Measurements from ENCODE around the gene CXXC1. TPM values are rescaled to one million over a fixed set of nuclear protein-coding genes. Genes with fewer than 3 reads are reported as not detected.

CXXC1 gene
- total and polyA plus RNA-seq, 2 donors (not counting 1 experiment from before 2014, with no cell fraction given) = 19.4 to 32.9 TPM

- Histone ChIP-seq H3K4me2 (ENCODE audit: extremely low read depth, insufficient read depth, low read length) (peak overlapping the region; percentile 92), H3K4me1 (ENCODE audit: control insufficient read depth, extremely low read depth, insufficient read depth, low read length) (peaks cover 3% of the 10 kb centered on the region), H3K9ac (ENCODE audit: insufficient read depth, low read length) (peak overlapping the region; percentile 56), H2AFZ (ENCODE audit: low read length) (peak overlapping the region; percentile 72), H3K9me3 (ENCODE audit: control insufficient read depth, insufficient read depth, low read depth, low read length) (no peaks in the 10 kb centered on the region), H3K27me3 (ENCODE audit: control insufficient read depth, insufficient read depth, low read length) (peaks cover 5% of the 10 kb centered on the region), H3K27ac (ENCODE audit: insufficient read depth, low read length) (peak overlapping the region; percentile 80), H3K4me3 (replicated peaks in 1 of 4; ENCODE audit: control extremely low read depth in 1 of 4, insufficient read depth in 1 of 4, low read depth in 3 of 4, low read length in 4 of 4) (peak overlapping the region; percentile 70 to 93 (median 82)), H3K79me2 (ENCODE audit: control insufficient read depth, insufficient read depth, low read length) (peaks cover 13% of the 10 kb centered on the region), H3K36me3 (ENCODE audit: control insufficient read depth, insufficient read depth, low read length) (peaks cover 28% of the 10 kb centered on the region), H4K20me1 (ENCODE audit: control insufficient read depth, extremely low read depth, insufficient read depth, low read length) (no peaks in the 10 kb centered on the region)
- no peak for DNase-seq (ENCODE audit: low read depth in 2 of 2)
- TF ChIP-seq EZH2 (IDR thresholded peaks at IDR 0.05; ENCODE audit: low read length, missing control alignments) (no peak), CTCF (conservative IDR thresholded peaks at IDR 0.05 in 1 of 2, IDR thresholded peaks at IDR 0.05 in 1 of 2; ENCODE audit: low read depth in 1 of 2, low read length in 2 of 2) (no peak)
Observed at GRCh38 chr18:50287028-50287440, 458 bp downstream of the CXXC1 start.

GRCh38 chr18:50286391-50287027, 983 bp downstream of the CXXC1 start:
- peaks cover 13% of the 10 kb centered on the region for H3K79me2 ChIP-seq (ENCODE audit: control insufficient read depth, insufficient read depth, low read length)
- TF ChIP-seq CTCF (conservative IDR thresholded peaks at IDR 0.05 in 1 of 2, IDR thresholded peaks at IDR 0.05 in 1 of 2; ENCODE audit: low read depth in 1 of 2, low read length in 2 of 2) = no peak
- H4K20me1 ChIP-seq (ENCODE audit: control insufficient read depth, extremely low read depth, insufficient read depth, low read length) = no peaks in the 10 kb centered on the region
- H3K27me3 ChIP-seq (ENCODE audit: control insufficient read depth, insufficient read depth, low read length) = peaks cover 5% of the 10 kb centered on the region
- peak overlapping the region; percentile 70 to 93 (median 82) for H3K4me3 ChIP-seq (replicated peaks in 1 of 4; ENCODE audit: control extremely low read depth in 1 of 4, insufficient read depth in 1 of 4, low read depth in 3 of 4, low read length in 4 of 4)
- DNase-seq (ENCODE audit: low read depth in 2 of 2) = peak in 1 of 2 donors; percentile 43
- no peaks in the 10 kb centered on the region for H3K9me3 ChIP-seq (ENCODE audit: control insufficient read depth, insufficient read depth, low read depth, low read length)
- peak overlapping the region; percentile 56 for H3K9ac ChIP-seq (ENCODE audit: insufficient read depth, low read length)
- H3K4me2 ChIP-seq (ENCODE audit: extremely low read depth, insufficient read depth, low read length) = peak overlapping the region; percentile 92
- H3K36me3 ChIP-seq (ENCODE audit: control insufficient read depth, insufficient read depth, low read length) = peaks cover 29% of the 10 kb centered on the region
- peak overlapping the region; percentile 42 for H2AFZ ChIP-seq (ENCODE audit: low read length)
- peaks cover 3% of the 10 kb centered on the region for H3K4me1 ChIP-seq (ENCODE audit: control insufficient read depth, extremely low read depth, insufficient read depth, low read length)
- peak overlapping the region; percentile 80 for H3K27ac ChIP-seq (ENCODE audit: insufficient read depth, low read length)

- Histone ChIP-seq H3K9me3 (ENCODE audit: control insufficient read depth, insufficient read depth, low read depth, low read length) (no peaks in the 10 kb centered on the region), H3K36me3 (ENCODE audit: control insufficient read depth, insufficient read depth, low read length) (peaks cover 29% of the 10 kb centered on the region), H3K4me2 (ENCODE audit: extremely low read depth, insufficient read depth, low read length) (peak overlapping the region; percentile 92), H3K4me1 (ENCODE audit: control insufficient read depth, extremely low read depth, insufficient read depth, low read length) (peaks cover 3% of the 10 kb centered on the region), H3K79me2 (ENCODE audit: control insufficient read depth, insufficient read depth, low read length) (peaks cover 18% of the 10 kb centered on the region), H3K9ac (ENCODE audit: insufficient read depth, low read length) (no peak overlapping the region), H3K4me3 (replicated peaks in 1 of 4; ENCODE audit: control extremely low read depth in 1 of 4, insufficient read depth in 1 of 4, low read depth in 3 of 4, low read length in 4 of 4) (peak overlapping the region in 2 of 4 experiments; percentile 4 to 91), H3K27ac (ENCODE audit: insufficient read depth, low read length) (no peak overlapping the region), H4K20me1 (ENCODE audit: control insufficient read depth, extremely low read depth, insufficient read depth, low read length) (no peaks in the 10 kb centered on the region), H2AFZ (ENCODE audit: low read length) (no peak overlapping the region), H3K27me3 (ENCODE audit: control insufficient read depth, insufficient read depth, low read length) (peaks cover 2% of the 10 kb centered on the region)
- DNase-seq (ENCODE audit: low read depth in 2 of 2) = no peak
- TF ChIP-seq CTCF (conservative IDR thresholded peaks at IDR 0.05 in 1 of 2, IDR thresholded peaks at IDR 0.05 in 1 of 2; ENCODE audit: low read depth in 1 of 2, low read length in 2 of 2) (no peak), EZH2 (IDR thresholded peaks at IDR 0.05; ENCODE audit: low read length, missing control alignments) (no peak)
Observed at GRCh38 chr18:50285631-50286321, 1.7 kb downstream of the CXXC1 start.

All from fibroblast of lung (primary cell).